Pancreas (tissue), 10 donors: Measurements from ENCODE around the gene PITPNM3. TPM values are rescaled to one million over a fixed set of nuclear protein-coding genes. Genes with fewer than 3 reads are reported as not detected.

ENCODE experiments used
- ATAC-seq, 4 donors: fragments of 200-7000 bp; cut with Tn5 transposase; one replicate each; pipeline versions ENCODE4 v1.8.0 to v1.9.1; 2020; ENCODE audit warnings: mild to moderate bottlenecking in 4 of 4, moderate library complexity in 4 of 4
- DNase-seq, 6 donors: peaks; one replicate each; pipeline ENCODE4 v3.0.0-alpha.2; 2020
- FAIRE-seq: peaks from 2 replicates; lab custom pipeline; 2012; peaks lifted over from hg19 to GRCh38; lab: Jason Lieb, UNC
- H3K27ac ChIP-seq, 4 donors: fragments of 200-600 bp; sonication (generic); 1 replicate in 3 of 4; 2 replicates in 1 of 4; pipeline versions ENCODE4 v1.5.0 to v1.8.0; 2020
- H3K27me3 ChIP-seq, 4 donors: fragments of 200-600 bp; one replicate each; pipeline ENCODE4 v1.8.0; 2021
- H3K36me3 ChIP-seq, 3 donors: fragments of 200-600 bp; sonication (generic) in 1 of 3; one replicate each; pipeline versions ENCODE4 v1.5.0 to v1.8.0; 2020 to 2021
- H3K4me1 ChIP-seq, 3 donors: fragments of 200-600 bp; one replicate each; pipeline ENCODE4 v1.8.0; 2021
- H3K4me3 ChIP-seq, 4 donors: fragments of 200-600 bp; sonication (generic) in 2 of 4; one replicate each; pipeline versions ENCODE4 v1.5.0 to v1.8.0; 2020 to 2021
- H3K9me3 ChIP-seq, 4 donors: fragments of 200-600 bp; one replicate each; pipeline ENCODE4 v1.8.0; 2021
- CTCF ChIP-seq, 4 donors: fragments of 200-600 bp; sonication (generic) in 3 of 4; IDR thresholded peaks; one replicate each; pipeline versions ENCODE4 v1.5.0 to v1.8.0; 2021; ENCODE audit warnings: antibody characterized with exemption in 4 of 4
- WGBS, 2 donors: extraction: QIAGEN DNeasy Blood & Tissue Kit; methylation state at CpG; one replicate each; pipeline ENCODE4 v1.1.7; 2013; 5-methylcytosine and 5-hydroxymethylcytosine counted together
- intact Hi-C, 3 donors: fragments of 100-400 bp; cut with DNase I; formaldehyde crosslinking; loops; one replicate each; pipeline versions ENCODE4 v1.11.1 to v1.14.2; 2022
- polyA plus RNA-seq, 2 donors: library from polyadenylated mRNA; stranded (reverse); fragments of 200-250 nt; gene quantifications; one replicate each; pipeline ENCODE4 v1.2.3, GENCODE V29; 2013
- total RNA-seq, 6 donors: library from RNA; stranded (reverse); fragmentation: NEBNext Ultra II Directional in 4 of 6; extraction: Animal tissue kit (Norgen Biotek cat#: 25700) in 4 of 6; gene quantifications; one replicate each; pipeline versions ENCODE4 v1.2.1 to v1.2.4, GENCODE V29; 2021 to 2023
- donor health status: healthy with polysubstance abuse.
- donor health status: DM: no; HTN: no; CAD: no; lungs with moderate emphysema.
- donor health status: DM: no; HTN: no; CAD: no.
- donor health status: control.
- donor health status: control.
- donor health status: Bipolar disorder and iron deficiency.
- donor health status: DM: yes; HTN: yes; CAD: no.
- donor health status: DM: no; HTN: no; CAD: no.
- donor health status: DM: no; HTN: no; CAD: no.
- donor health status: DM: yes; HTN: yes; CAD: no.

PITPNM3 gene
- total and polyA plus RNA-seq, 8 donors = 0.67 to 5.1 (median 2.5) TPM

GRCh38 chr17:6554871-6555330 is 1.5 kb downstream of the PITPNM3 start:
- FAIRE-seq = no peak
- WGBS, 2 donors = 35 to 40% methylated on average over 12 of the region's 12 CpGs
- peak overlapping the region in 2 of 4 donors; percentile 56 to 59 for H3K4me3 ChIP-seq
- intact Hi-C loops = no loop called here
- H3K27me3 ChIP-seq = no peaks in the 10 kb centered on the region
- no peaks in the 10 kb centered on the region for H3K36me3 ChIP-seq
- H3K4me1 ChIP-seq = no peaks in the 10 kb centered on the region
- H3K27ac ChIP-seq = no peak overlapping the region
- ATAC-seq = peak in 1 of 4 donors; percentile 2
- no peaks in the 10 kb centered on the region for H3K9me3 ChIP-seq
- TF ChIP-seq CTCF (IDR thresholded peaks at IDR 0.05) = no peak
- peak in 1 of 6 donors; percentile 30 for DNase-seq

- no peaks in the 10 kb centered on the region for H3K4me1 ChIP-seq
- ATAC-seq (no peak), FAIRE-seq (no peak), DNase-seq (peak in 1 of 6 donors; percentile 9)
- intact Hi-C loops = no loop called here
- no peak for TF ChIP-seq CTCF (IDR thresholded peaks at IDR 0.05)
- H3K9me3 ChIP-seq = no peaks in the 10 kb centered on the region
- 81 to 92% methylated on average over 4 of the region's 4 CpGs for WGBS, 2 donors
- H3K27ac ChIP-seq = no peak overlapping the region
- H3K4me3 ChIP-seq = no peak overlapping the region
- H3K36me3 ChIP-seq = no peaks in the 10 kb centered on the region
- H3K27me3 ChIP-seq = no peaks in the 10 kb centered on the region
Observed at GRCh38 chr17:6554342-6554741, 2.0 kb downstream of the PITPNM3 start.

GRCh38 chr17:6551869-6552531 is 4.4 kb downstream of the PITPNM3 start:
- 53 to 54% methylated on average over 11 of the region's 11 CpGs for WGBS, 2 donors
- no peaks in the 10 kb centered on the region for H3K9me3 ChIP-seq
- no peaks in the 10 kb centered on the region for H3K27me3 ChIP-seq
- no peak overlapping the region for H3K4me3 ChIP-seq
- DNase-seq (peak in 5 of 6 donors; percentile 15 to 74 (median 52)), ATAC-seq (peak; percentile 26 to 55 (median 46)), FAIRE-seq (no peak)
- intact Hi-C loops = no loop called here
- H3K36me3 ChIP-seq = no peaks in the 10 kb centered on the region
- TF ChIP-seq CTCF (IDR thresholded peaks at IDR 0.05) = no peak
- no peaks in the 10 kb centered on the region for H3K4me1 ChIP-seq
- H3K27ac ChIP-seq = peak overlapping the region; percentile 42 to 66 (median 44)

GRCh38 chr17:6551356-6551755 is 5.0 kb downstream of the PITPNM3 start:
- intact Hi-C loops = no loop called here
- no peak for TF ChIP-seq CTCF (IDR thresholded peaks at IDR 0.05)
- H3K27me3 ChIP-seq = no peaks in the 10 kb centered on the region
- no peak overlapping the region for H3K27ac ChIP-seq
- 75 to 80% methylated on average over 5 of the region's 5 CpGs for whole genome bisulfite sequencing, 2 donors
- no peaks in the 10 kb centered on the region for H3K4me1 ChIP-seq
- ATAC-seq = no peak
- H3K4me3 ChIP-seq = no peak overlapping the region
- no peak for DNase-seq
- no peak for FAIRE-seq
- H3K9me3 ChIP-seq = no peaks in the 10 kb centered on the region
- no peaks in the 10 kb centered on the region for H3K36me3 ChIP-seq

GRCh38 chr17:6549384-6550036 is 6.8 kb downstream of the PITPNM3 start:
- Histone ChIP-seq H3K27ac (no peak overlapping the region), H3K36me3 (no peaks in the 10 kb centered on the region), H3K27me3 (no peaks in the 10 kb centered on the region), H3K4me3 (no peak overlapping the region), H3K9me3 (no peaks in the 10 kb centered on the region), H3K4me1 (no peaks in the 10 kb centered on the region)
- intact Hi-C loops = no loop called here
- 57 to 67% methylated on average over 9 of the region's 9 CpGs for WGBS, 2 donors
- ATAC-seq (no peak), DNase-seq (peak in 1 of 6 donors; percentile 14), FAIRE-seq (no peak)
- TF ChIP-seq CTCF (IDR thresholded peaks at IDR 0.05) = no peak
